KMS-11 (cell line): ENCODE results near the gene MUC2.

Source experiments
- H2AFZ ChIP-seq: fragments of 200-600 bp; sonication (generic); 2 replicates; pipeline ENCODE4 v1.6.1; 2016; ENCODE audit warnings: antibody characterized with exemption, mixed run types, low read depth
- H3K27ac ChIP-seq: fragments of 200-600 bp; sonication (generic); 2 replicates; pipeline ENCODE4 v1.6.1; 2016; ENCODE audit warnings: mild to moderate bottlenecking, mixed run types
- H3K27me3 ChIP-seq: fragments of 200-600 bp; sonication (generic); 2 replicates; pipeline ENCODE4 v1.6.1; 2017; ENCODE audit warnings: mild to moderate bottlenecking, low read depth, mixed run types, moderate library complexity; ENCODE audit not compliant: insufficient read depth
- H3K36me3 ChIP-seq: fragments of 200-600 bp; sonication (generic); 2 replicates; pipeline ENCODE4 v1.6.1; 2017; ENCODE audit warnings: mild to moderate bottlenecking, mixed run types; ENCODE audit not compliant: insufficient read depth
- H3K4me1 ChIP-seq: fragments of 200-600 bp; sonication (generic); 2 replicates; pipeline ENCODE4 v1.6.1; 2016; ENCODE audit warnings: mild to moderate bottlenecking, low read depth, mixed run types; ENCODE audit not compliant: poor library complexity, severe bottlenecking
- H3K4me2 ChIP-seq: fragments of 200-600 bp; sonication (generic); 2 replicates; pipeline ENCODE4 v1.7.0; 2016; ENCODE audit warnings: mild to moderate bottlenecking, mixed run types
- H3K4me3 ChIP-seq: fragments of 200-600 bp; sonication (generic); IDR thresholded peaks from 2 replicates; pipeline ENCODE4 v1.6.1; 2017; ENCODE audit warnings: low read depth, low read length, mixed read lengths; ENCODE audit not compliant: insufficient read depth
- H3K79me2 ChIP-seq: fragments of 200-600 bp; sonication (generic); 2 replicates; pipeline ENCODE4 v1.6.1; 2016; ENCODE audit warnings: low read depth, mixed run types; ENCODE audit not compliant: insufficient read depth
- H3K9ac ChIP-seq: fragments of 200-600 bp; sonication (generic); 2 replicates; pipeline ENCODE4 v1.6.1; 2016; ENCODE audit warnings: mild to moderate bottlenecking, mixed run types
- H4K20me1 ChIP-seq: fragments of 200-600 bp; sonication (generic); 2 replicates; pipeline ENCODE4 v1.6.1; 2016; ENCODE audit warnings: mild to moderate bottlenecking, mixed run types; ENCODE audit not compliant: insufficient read depth
- CTCF ChIP-seq: fragments of 200-600 bp; sonication (generic); conservative IDR thresholded peaks from 2 replicates; pipeline ENCODE4 v1.6.1; 2017; ENCODE audit warnings: low read depth, mild to moderate bottlenecking, antibody characterized with exemption, low read length, moderate library complexity, mixed read lengths

The MUC2 gene

GRCh38 chr11:1078191-1078601, 3.5 kb downstream of the MUC2 start:
- Histone ChIP-seq H3K4me3 (no peak overlapping the region), H4K20me1 (no peaks in the 10 kb centered on the region), H3K9ac (no peak overlapping the region), H3K36me3 (no peaks in the 10 kb centered on the region), H3K79me2 (no peaks in the 10 kb centered on the region), H2AFZ (no peak overlapping the region), H3K27me3 (peaks cover 32% of the 10 kb centered on the region), H3K4me1 (no peaks in the 10 kb centered on the region), H3K4me2 (no peak overlapping the region), H3K27ac (no peak overlapping the region)
- no peak for TF ChIP-seq CTCF

GRCh38 chr11:1081601-1082311, 7.1 kb downstream of the MUC2 start:
- H3K4me1 ChIP-seq = no peaks in the 10 kb centered on the region
- peaks cover 39% of the 10 kb centered on the region for H3K27me3 ChIP-seq
- H3K4me3 ChIP-seq = no peak overlapping the region
- H3K4me2 ChIP-seq = no peak overlapping the region
- H3K36me3 ChIP-seq = no peaks in the 10 kb centered on the region
- H3K79me2 ChIP-seq = no peaks in the 10 kb centered on the region
- no peak overlapping the region for H2AFZ ChIP-seq
- no peak overlapping the region for H3K27ac ChIP-seq
- no peaks in the 10 kb centered on the region for H4K20me1 ChIP-seq
- no peak overlapping the region for H3K9ac ChIP-seq
- TF ChIP-seq CTCF = no peak

GRCh38 chr11:1082346-1082727, 7.7 kb downstream of the MUC2 start:
- Histone ChIP-seq H3K4me3 (no peak overlapping the region), H3K27me3 (peaks cover 40% of the 10 kb centered on the region), H3K4me1 (no peaks in the 10 kb centered on the region), H3K79me2 (no peaks in the 10 kb centered on the region), H3K9ac (no peak overlapping the region), H3K27ac (no peak overlapping the region), H4K20me1 (no peaks in the 10 kb centered on the region), H3K36me3 (no peaks in the 10 kb centered on the region), H3K4me2 (no peak overlapping the region), H2AFZ (no peak overlapping the region)
- TF ChIP-seq CTCF = no peak

DNA sequence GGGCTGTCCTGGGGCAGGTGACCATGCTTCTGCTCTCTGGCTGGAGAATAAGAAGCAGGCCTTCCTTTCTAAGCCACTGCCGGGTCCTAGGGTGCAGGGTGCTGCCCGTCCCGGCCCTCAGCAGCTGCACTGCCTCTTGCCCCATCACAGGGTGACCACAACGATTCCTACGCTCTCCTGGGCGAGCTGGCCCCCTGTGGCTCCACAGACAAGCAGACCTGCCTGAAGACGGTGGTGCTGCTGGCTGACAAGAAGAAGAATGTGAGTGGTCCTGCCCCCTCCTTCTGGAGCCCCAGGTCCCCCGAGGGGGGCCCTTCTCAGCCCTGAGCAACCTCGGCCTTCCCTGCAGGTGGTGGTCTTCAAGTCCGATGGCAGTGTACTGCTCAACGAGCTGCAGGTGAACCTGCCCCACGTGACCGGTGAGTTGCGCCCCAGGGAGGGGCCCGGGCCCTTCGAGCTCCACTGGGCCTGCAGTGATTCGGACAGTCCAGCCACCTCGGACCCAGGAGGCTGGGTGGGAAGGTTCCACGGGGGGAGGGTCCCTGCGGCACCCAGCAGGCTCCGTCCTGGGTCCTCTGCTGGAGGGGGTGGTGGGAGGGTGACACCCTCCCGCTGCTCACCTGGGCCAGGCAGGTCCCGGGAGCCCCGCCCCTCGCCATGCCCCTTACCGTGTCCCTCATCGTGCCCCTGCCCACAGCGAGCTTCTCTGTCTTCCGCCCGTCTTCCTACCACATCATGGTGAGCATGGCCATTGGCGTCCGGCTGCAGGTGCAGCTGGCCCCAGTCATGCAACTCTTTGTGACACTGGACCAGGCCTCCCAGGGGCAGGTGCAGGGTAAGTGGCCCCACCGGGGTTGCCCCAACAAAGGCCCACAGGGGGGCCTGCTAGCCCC, 8.3 kb downstream of the MUC2 start:
- Histone ChIP-seq H3K27me3 (peaks cover 40% of the 10 kb centered on the region), H3K4me3 (no peak overlapping the region), H3K27ac (no peak overlapping the region), H3K9ac (no peak overlapping the region), H3K4me2 (no peak overlapping the region), H2AFZ (no peak overlapping the region), H4K20me1 (no peaks in the 10 kb centered on the region), H3K79me2 (no peaks in the 10 kb centered on the region), H3K4me1 (no peaks in the 10 kb centered on the region), H3K36me3 (no peaks in the 10 kb centered on the region)
- no peak for TF ChIP-seq CTCF
